Superior temporal gyrus (tissue), 1 donor: ENCODE results near the gene MAPK8IP1.
"Not testable (repeated sequence)": the region's sequence is repeated elsewhere in the genome, so short reads cannot be mapped to it uniquely, and the experiment has no call there.

Source experiments
- DNase-seq: peaks from one replicate; pipeline ENCODE4 v3.0.0-alpha.2; 2016; ENCODE audit errors: extremely low spot score

MAPK8IP1 gene

GRCh38 chr11:45889966-45890365, 4.5 kb downstream of the MAPK8IP1 start:
- DNase-seq, result no peak

- no peak for DNase-seq
These were observed 5.6 kb downstream of the MAPK8IP1 start for GRCh38 chr11:45890886-45891550.

- no peak for DNase-seq
These were observed 7.4 kb downstream of the MAPK8IP1 start for GRCh38 chr11:45892856-45893255.

GRCh38 chr11:45894555-45895247, 9.2 kb downstream of the MAPK8IP1 start:
- DNase-seq, result peak; percentile 31

- no peak for DNase-seq
These were observed 10.3 kb downstream of the MAPK8IP1 start for GRCh38 chr11:45895553-45896259.

GRCh38 chr11:45896422-45896984, 11.1 kb downstream of the MAPK8IP1 start:
- DNase-seq, result peak; percentile 48

GRCh38 chr11:45897556-45897955, 12.1 kb downstream of the MAPK8IP1 start:
- no peak for DNase-seq

- no peak for DNase-seq
These were observed 13.6 kb downstream of the MAPK8IP1 start for GRCh38 chr11:45899086-45899447.

GRCh38 chr11:45899448-45900174, 14.2 kb downstream of the MAPK8IP1 start:
- peak; percentile 90 for DNase-seq

GRCh38 chr11:45900175-45900800, 14.8 kb downstream of the MAPK8IP1 start:
- DNase-seq, result not testable (repeated sequence)

GRCh38 chr11:45900916-45901617, 15.6 kb downstream of the MAPK8IP1 start:
- DNase-seq, result peak; percentile 70

- peak; percentile 91 for DNase-seq
These were observed 16.2 kb downstream of the MAPK8IP1 start for GRCh38 chr11:45901626-45902025.

- DNase-seq, result no peak
These were observed 17.3 kb downstream of the MAPK8IP1 start for GRCh38 chr11:45902452-45903380.

GRCh38 chr11:45904309-45904915, 19.0 kb downstream of the MAPK8IP1 start:
- DNase-seq, result no peak

- no peak for DNase-seq
These were observed 19.6 kb downstream of the MAPK8IP1 start for GRCh38 chr11:45905095-45905494.

- not testable (repeated sequence) for DNase-seq
These were observed 20.1 kb downstream of the MAPK8IP1 start for GRCh38 chr11:45905576-45905975.

GRCh38 chr11:45906096-45906682, 20.7 kb downstream of the MAPK8IP1 start:
- DNase-seq, result no peak

- DNase-seq, result peak; percentile 31
These were observed 21.6 kb downstream of the MAPK8IP1 start, which contains the start of gene FREY1 for GRCh38 chr11:45906965-45907611. Gene FREY1 (minus strand): TSS chr11:45907271. CDS start chr11:45907245, 26 bp downstream.
